Endodermal cell (in vitro differentiated cells): ENCODE data around the gene SHTN1. TPM values are rescaled to one million over a fixed set of nuclear protein-coding genes. Genes with fewer than 3 reads are reported as not detected.

ENCODE experiments used
- DNase-seq: peaks from one replicate; pipeline ENCODE4 v3.0.0-alpha.2; 2017
- H3K27ac ChIP-seq: 2 replicates; pipeline ENCODE4 v1.5.1; 2013; ENCODE audit warnings: mild to moderate bottlenecking, low read depth, low read length, moderate library complexity
- H3K27me3 ChIP-seq: 2 replicates; pipeline ENCODE4 v1.6.1; 2013; ENCODE audit warnings: mild to moderate bottlenecking, low read length, moderate library complexity; ENCODE audit not compliant: insufficient read depth, control insufficient read depth, poor library complexity, severe bottlenecking
- H3K36me3 ChIP-seq: 2 replicates; pipeline ENCODE4 v1.7.0; 2013; ENCODE audit warnings: mild to moderate bottlenecking, low read length, moderate library complexity; ENCODE audit not compliant: control insufficient read depth, insufficient read depth
- H3K4me1 ChIP-seq: one replicate; pipeline ENCODE4 v1.7.0; 2013; ENCODE audit warnings: low read length; ENCODE audit not compliant: control insufficient read depth, insufficient read depth
- H3K4me3 ChIP-seq: 2 replicates; pipeline ENCODE4 v1.5.1; 2013; ENCODE audit warnings: mild to moderate bottlenecking, low read length, moderate library complexity
- H3K9ac ChIP-seq: 2 replicates; pipeline ENCODE4 v1.6.1; 2013; ENCODE audit warnings: mild to moderate bottlenecking, low read length, moderate library complexity; ENCODE audit not compliant: poor library complexity, severe bottlenecking; ENCODE audit errors: extremely low read depth
- H3K9me3 ChIP-seq: 2 replicates; pipeline ENCODE4 v1.6.1; 2013; ENCODE audit warnings: mild to moderate bottlenecking, low read length, moderate library complexity; ENCODE audit not compliant: control insufficient read depth
- H3K27ac Mint-ChIP-seq: 2 replicates; pipeline ENCODE4 v1.8.0; 2020; ENCODE audit warnings: mixed read lengths
- H3K27me3 Mint-ChIP-seq: 2 replicates; pipeline ENCODE4 v1.8.0; 2021; ENCODE audit warnings: mild to moderate bottlenecking, mixed read lengths; ENCODE audit not compliant: insufficient read depth
- H3K36me3 Mint-ChIP-seq: 2 replicates; pipeline ENCODE4 v1.8.0; 2020; ENCODE audit warnings: low read depth, mixed read lengths
- H3K4me1 Mint-ChIP-seq: 2 replicates; pipeline ENCODE4 v1.8.0; 2020; ENCODE audit warnings: mixed read lengths
- H3K4me3 Mint-ChIP-seq: 2 replicates; pipeline ENCODE4 v1.8.0; 2020; ENCODE audit warnings: mild to moderate bottlenecking, moderate library complexity, mixed read lengths
- H3K9me3 Mint-ChIP-seq: 2 replicates; pipeline ENCODE4 v1.8.0; 2020; ENCODE audit warnings: mild to moderate bottlenecking, mixed read lengths
- WGBS, 2 experiments: methylation state at CpG; one replicate each; pipeline versions ENCODE4 v1.1.5 to v1.1.7; 2013; ENCODE audit warnings: missing lambda C conversion rate in 2 of 2, mixed read lengths in 1 of 2; ENCODE audit not compliant: insufficient coverage in 1 of 2, insufficient read length in 1 of 2; 5-methylcytosine and 5-hydroxymethylcytosine counted together
- total RNA-seq, 2 donors: library from RNA; stranded (reverse); fragmentation: NEBNext Ultra II Directional in 1 of 2; extraction: Animal tissue kit (Norgen Biotek cat#: 25700) in 1 of 2; gene quantifications; 2 replicates in 1 of 2; 3 replicates in 1 of 2; pipeline ENCODE4 v1.2.1, GENCODE V29; 2021
- TF ChIP-seq, protein P1 (sequence below): fragments of 200-600 bp; sonication (generic); conservative IDR thresholded peaks from 2 replicates; pipeline ENCODE4 v1.5.0; 2021; ENCODE audit warnings: antibody characterized with exemption, mild to moderate bottlenecking

Gene SHTN1
- total RNA-seq, 2 donors from 2014 or later, result 39.4 to 59.5 TPM

- no peak for DNase-seq
- H3K27me3 Mint-ChIP-seq, result no peaks in the 10 kb centered on the region
- H3K27ac Mint-ChIP-seq, result no peak overlapping the region
- peaks cover 13% of the 10 kb centered on the region for H3K4me1 Mint-ChIP-seq
- no peak overlapping the region for H3K4me3 ChIP-seq
- no peaks in the 10 kb centered on the region for H3K4me1 ChIP-seq
- TF ChIP-seq, protein P1, sequence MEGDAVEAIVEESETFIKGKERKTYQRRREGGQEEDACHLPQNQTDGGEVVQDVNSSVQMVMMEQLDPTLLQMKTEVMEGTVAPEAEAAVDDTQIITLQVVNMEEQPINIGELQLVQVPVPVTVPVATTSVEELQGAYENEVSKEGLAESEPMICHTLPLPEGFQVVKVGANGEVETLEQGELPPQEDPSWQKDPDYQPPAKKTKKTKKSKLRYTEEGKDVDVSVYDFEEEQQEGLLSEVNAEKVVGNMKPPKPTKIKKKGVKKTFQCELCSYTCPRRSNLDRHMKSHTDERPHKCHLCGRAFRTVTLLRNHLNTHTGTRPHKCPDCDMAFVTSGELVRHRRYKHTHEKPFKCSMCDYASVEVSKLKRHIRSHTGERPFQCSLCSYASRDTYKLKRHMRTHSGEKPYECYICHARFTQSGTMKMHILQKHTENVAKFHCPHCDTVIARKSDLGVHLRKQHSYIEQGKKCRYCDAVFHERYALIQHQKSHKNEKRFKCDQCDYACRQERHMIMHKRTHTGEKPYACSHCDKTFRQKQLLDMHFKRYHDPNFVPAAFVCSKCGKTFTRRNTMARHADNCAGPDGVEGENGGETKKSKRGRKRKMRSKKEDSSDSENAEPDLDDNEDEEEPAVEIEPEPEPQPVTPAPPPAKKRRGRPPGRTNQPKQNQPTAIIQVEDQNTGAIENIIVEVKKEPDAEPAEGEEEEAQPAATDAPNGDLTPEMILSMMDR, result no peak
- WGBS, 2 experiments, result 100% methylated on average over 2 of the region's 2 CpGs; no CpG with 5 or more reads in 1 of the 2 experiments
- no peaks in the 10 kb centered on the region for H3K27me3 ChIP-seq
- H3K9me3 ChIP-seq, result no peaks in the 10 kb centered on the region
- no peak overlapping the region for H3K4me3 Mint-ChIP-seq
- H3K36me3 Mint-ChIP-seq, result peaks cover 36% of the 10 kb centered on the region
- no peaks in the 10 kb centered on the region for H3K9me3 Mint-ChIP-seq
- peaks cover 29% of the 10 kb centered on the region for H3K36me3 ChIP-seq
- H3K9ac ChIP-seq, result no peak overlapping the region
- H3K27ac ChIP-seq, result no peak overlapping the region
Observed at GRCh38 chr10:116918583-116918982, 86.4 kb downstream of the SHTN1 start.

DNA sequence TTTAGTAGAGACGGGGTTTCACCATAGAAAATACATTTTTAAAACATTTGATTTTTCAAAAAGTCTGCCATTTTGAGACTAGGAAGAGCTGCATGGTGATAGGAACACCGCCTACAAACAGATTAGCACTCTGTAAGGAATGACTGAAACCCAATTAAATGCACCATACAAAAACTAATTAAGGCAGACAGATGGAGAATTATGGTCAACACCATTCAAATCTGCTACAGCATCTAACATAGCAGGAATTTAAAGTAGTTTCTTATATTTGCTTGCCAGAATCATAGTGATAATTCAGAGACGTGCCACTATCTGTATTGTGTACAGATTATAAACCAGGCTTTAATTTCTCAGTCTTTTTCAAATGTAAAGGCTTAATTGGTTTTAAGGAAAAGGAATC lies 87.5 kb downstream of the SHTN1 start:
- peaks cover 36% of the 10 kb centered on the region for H3K36me3 Mint-ChIP-seq
- Histone ChIP-seq H3K9ac (no peak overlapping the region), H3K4me3 (no peak overlapping the region), H3K36me3 (peaks cover 37% of the 10 kb centered on the region), H3K4me1 (no peaks in the 10 kb centered on the region), H3K27me3 (no peaks in the 10 kb centered on the region), H3K9me3 (no peaks in the 10 kb centered on the region), H3K27ac (no peak overlapping the region)
- no peak overlapping the region for H3K27ac Mint-ChIP-seq
- 89% methylated on average over 3 of the region's 3 CpGs; no CpG with 5 or more reads in 1 of the 2 experiments for WGBS, 2 experiments
- H3K4me3 Mint-ChIP-seq, result no peak overlapping the region
- no peak for DNase-seq
- TF ChIP-seq, protein P1, result no peak
- no peaks in the 10 kb centered on the region for H3K27me3 Mint-ChIP-seq
- no peaks in the 10 kb centered on the region for H3K9me3 Mint-ChIP-seq
- H3K4me1 Mint-ChIP-seq, result peaks cover 13% of the 10 kb centered on the region

DNA sequence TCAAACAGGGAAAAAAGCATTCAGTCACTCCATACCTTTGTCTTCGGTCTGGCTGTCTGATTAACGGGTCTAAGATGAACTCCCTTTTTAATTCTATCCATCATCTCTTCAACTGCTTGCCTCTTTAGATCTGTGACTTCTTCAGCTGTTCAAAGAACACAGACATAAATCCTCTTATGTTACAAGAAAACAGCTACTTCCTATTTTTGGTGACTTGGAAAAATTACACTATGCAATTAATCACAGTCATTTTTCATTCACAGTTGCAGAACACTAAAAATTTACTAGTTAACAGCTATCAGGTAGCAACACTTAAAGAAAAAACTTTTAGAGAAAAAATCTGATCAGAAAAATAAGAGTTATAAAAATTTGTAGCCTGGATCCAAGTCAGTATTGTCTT lies 89.6 kb downstream of the SHTN1 start:
- Mint-ChIP-seq H3K27ac (no peak overlapping the region), H3K4me3 (no peak overlapping the region), H3K36me3 (peaks cover 31% of the 10 kb centered on the region), H3K9me3 (no peaks in the 10 kb centered on the region), H3K27me3 (no peaks in the 10 kb centered on the region), H3K4me1 (peaks cover 19% of the 10 kb centered on the region)
- WGBS, 2 experiments, result 92 to 100% methylated on average over 2 of the region's 2 CpGs
- no peaks in the 10 kb centered on the region for H3K27me3 ChIP-seq
- H3K4me1 ChIP-seq, result no peaks in the 10 kb centered on the region
- H3K4me3 ChIP-seq, result no peak overlapping the region
- no peaks in the 10 kb centered on the region for H3K9me3 ChIP-seq
- TF ChIP-seq, protein P1, result no peak
- no peak for DNase-seq
- H3K27ac ChIP-seq, result no peak overlapping the region
- H3K9ac ChIP-seq, result no peak overlapping the region
- peaks cover 30% of the 10 kb centered on the region for H3K36me3 ChIP-seq
